AG04450 (cell line): ENCODE data around the gene GNG8. TPM values are rescaled to one million over a fixed set of nuclear protein-coding genes. Genes with fewer than 3 reads are reported as not detected.

Experiments used
- CTCF ChIA-PET: fragments of 300-600, 350-600 bp; formaldehyde crosslinking; extraction: SDS; loops from one replicate; lab custom pipeline; 2022; ENCODE audit warnings: antibody characterized with exemption, inconsistent platforms; lab: Charles Lee
- POLR2A ChIA-PET: fragments of 350-600 bp; formaldehyde crosslinking; extraction: SDS; loops from one replicate; lab custom pipeline; 2021; ENCODE audit warnings: antibody characterized with exemption, inconsistent platforms; lab: Yijun Ruan, JAX
- DNase-seq: peaks from one replicate; pipeline ENCODE4 v3.0.0-alpha.2; 2011; ENCODE audit warnings: low read depth, low spot score
- H3K27ac ChIP-seq: one replicate; pipeline ENCODE4 v1.5.1; 2012; ENCODE audit warnings: low read depth, low read length, control low read depth
- H3K27me3 ChIP-seq: one replicate; pipeline ENCODE4 v1.6.0; 2012; ENCODE audit warnings: low read length; ENCODE audit not compliant: control insufficient read depth, insufficient read depth
- H3K4me3 ChIP-seq: 2 replicates; pipeline ENCODE4 v1.5.1; 2011; ENCODE audit warnings: mild to moderate bottlenecking, low read depth, low read length, control low read depth
- H3K9me3 ChIP-seq: 2 replicates; pipeline ENCODE4 v1.5.1; 2012; ENCODE audit warnings: low read length; ENCODE audit not compliant: control insufficient read depth, insufficient read depth
- polyA minus RNA-seq: library from RNA; depleted of rRNA, polyadenylated mRNA; stranded (reverse); fragments of >200 nt; gene quantifications from 2 replicates; pipeline ENCODE4 v1.2.3, GENCODE V29; 2011; rRNA and poly(A)+ RNA removed
- polyA plus RNA-seq: library from polyadenylated mRNA; depleted of rRNA; stranded (reverse); fragments of >200 nt; gene quantifications from 2 replicates; pipeline ENCODE4 v1.2.3, GENCODE V29; 2011; rRNA removed
- TF ChIP-seq, protein P1 (sequence below): IDR thresholded peaks from 2 replicates; pipeline ENCODE4 v1.5.1; 2011; ENCODE audit warnings: low read depth, low read length, control low read depth, inconsistent platforms

The GNG8 gene
- not detected in 2 replicates for polyA plus RNA-seq
- not detected in 2 replicates for polyA minus RNA-seq

DNA sequence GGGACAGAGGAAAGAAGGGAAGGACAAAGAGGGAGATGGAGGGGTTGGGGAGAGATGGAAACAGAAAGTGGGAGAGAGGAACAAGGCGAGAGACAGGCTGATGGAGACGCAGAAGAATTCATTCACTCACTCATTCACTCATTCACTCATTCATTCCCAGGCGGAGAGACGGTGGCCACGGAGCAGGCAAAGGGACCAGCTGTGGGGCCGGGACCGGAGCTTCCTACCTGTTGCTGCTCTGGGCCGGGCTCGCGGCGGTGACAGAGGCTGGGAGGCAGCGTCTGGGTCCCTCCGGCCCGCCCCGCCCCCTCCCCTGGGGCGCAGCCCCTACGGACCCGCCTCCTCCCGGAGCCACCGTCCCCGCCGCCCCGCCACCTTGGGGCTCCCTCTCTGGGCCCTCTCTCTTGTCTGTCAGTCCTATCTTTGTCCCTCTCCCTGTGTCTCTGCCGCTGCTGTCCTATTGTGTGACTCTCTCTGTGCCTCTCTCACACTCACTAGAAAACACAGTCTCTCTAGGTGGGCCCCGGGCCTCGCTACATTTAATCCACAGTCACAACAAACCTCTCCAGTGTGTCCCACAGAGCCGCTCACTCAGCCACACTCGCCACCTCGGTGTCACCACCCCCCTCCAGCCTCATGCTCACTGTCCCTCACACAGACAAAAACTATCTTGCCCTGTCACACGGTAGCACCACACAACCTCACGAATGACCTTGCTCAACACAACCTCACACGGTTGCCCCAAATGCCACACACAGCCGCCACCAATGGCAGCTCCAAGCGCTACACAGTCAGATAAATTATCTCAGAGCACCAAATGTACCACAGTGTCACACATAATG, at the start of gene GNG8:
Gene GNG8 (minus strand): TSS at position 283 of the 842 bp plus-strand sequence. CDS start 1,520 bp downstream, outside the sequence.
- Histone ChIP-seq H3K27me3 (peaks cover 7% of the 10 kb centered on the region), H3K9me3 (peaks cover 4% of the 10 kb centered on the region; the same call in 1 of the 2 replicates), H3K4me3 (no peak within 1 kb of the TSS), H3K27ac (no peak within 1 kb of the TSS)
- no peak for DNase-seq
- TF ChIP-seq, protein P1, sequence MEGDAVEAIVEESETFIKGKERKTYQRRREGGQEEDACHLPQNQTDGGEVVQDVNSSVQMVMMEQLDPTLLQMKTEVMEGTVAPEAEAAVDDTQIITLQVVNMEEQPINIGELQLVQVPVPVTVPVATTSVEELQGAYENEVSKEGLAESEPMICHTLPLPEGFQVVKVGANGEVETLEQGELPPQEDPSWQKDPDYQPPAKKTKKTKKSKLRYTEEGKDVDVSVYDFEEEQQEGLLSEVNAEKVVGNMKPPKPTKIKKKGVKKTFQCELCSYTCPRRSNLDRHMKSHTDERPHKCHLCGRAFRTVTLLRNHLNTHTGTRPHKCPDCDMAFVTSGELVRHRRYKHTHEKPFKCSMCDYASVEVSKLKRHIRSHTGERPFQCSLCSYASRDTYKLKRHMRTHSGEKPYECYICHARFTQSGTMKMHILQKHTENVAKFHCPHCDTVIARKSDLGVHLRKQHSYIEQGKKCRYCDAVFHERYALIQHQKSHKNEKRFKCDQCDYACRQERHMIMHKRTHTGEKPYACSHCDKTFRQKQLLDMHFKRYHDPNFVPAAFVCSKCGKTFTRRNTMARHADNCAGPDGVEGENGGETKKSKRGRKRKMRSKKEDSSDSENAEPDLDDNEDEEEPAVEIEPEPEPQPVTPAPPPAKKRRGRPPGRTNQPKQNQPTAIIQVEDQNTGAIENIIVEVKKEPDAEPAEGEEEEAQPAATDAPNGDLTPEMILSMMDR: no peak
- ChIA-PET CTCF (interaction anchor here (0.7 to 2.2 kb wide), 2 partner anchors 26 to 236 kb away, joined by 3 to 12 read pairs; no protein-coding TSS in a partner anchor), POLR2A (interaction anchor here (0.7 kb wide), 1 partner anchor 10 kb away, joined by 9 read pairs; no protein-coding TSS in a partner anchor)

GRCh38 chr19:46685189-46685588, 49.2 kb upstream of the GNG8 start:
- H3K27me3 ChIP-seq: no peaks in the 10 kb centered on the region
- H3K4me3 ChIP-seq: no peak overlapping the region
- no peak for DNase-seq
- CTCF ChIA-PET: interaction anchor here (2.2 kb wide), 1 partner anchor 19 kb away, joined by 6 read pairs; no protein-coding TSS in a partner anchor
- no peak overlapping the region for H3K27ac ChIP-seq
- H3K9me3 ChIP-seq: no peaks in the 10 kb centered on the region
- TF ChIP-seq, protein P1: no peak
- POLR2A ChIA-PET: no interaction called here

GRCh38 chr19:46678110-46678732, 42.2 kb upstream of the GNG8 start:
- no peak overlapping the region for H3K4me3 ChIP-seq
- POLR2A ChIA-PET: no interaction called here
- CTCF ChIA-PET: interaction anchor here (1.7 kb wide), 1 partner anchor 16 kb away, joined by 7 read pairs; no protein-coding TSS in a partner anchor
- TF ChIP-seq, protein P1: no peak
- no peaks in the 10 kb centered on the region for H3K27me3 ChIP-seq
- no peaks in the 10 kb centered on the region for H3K9me3 ChIP-seq
- no peak overlapping the region for H3K27ac ChIP-seq
- DNase-seq: no peak

DNA sequence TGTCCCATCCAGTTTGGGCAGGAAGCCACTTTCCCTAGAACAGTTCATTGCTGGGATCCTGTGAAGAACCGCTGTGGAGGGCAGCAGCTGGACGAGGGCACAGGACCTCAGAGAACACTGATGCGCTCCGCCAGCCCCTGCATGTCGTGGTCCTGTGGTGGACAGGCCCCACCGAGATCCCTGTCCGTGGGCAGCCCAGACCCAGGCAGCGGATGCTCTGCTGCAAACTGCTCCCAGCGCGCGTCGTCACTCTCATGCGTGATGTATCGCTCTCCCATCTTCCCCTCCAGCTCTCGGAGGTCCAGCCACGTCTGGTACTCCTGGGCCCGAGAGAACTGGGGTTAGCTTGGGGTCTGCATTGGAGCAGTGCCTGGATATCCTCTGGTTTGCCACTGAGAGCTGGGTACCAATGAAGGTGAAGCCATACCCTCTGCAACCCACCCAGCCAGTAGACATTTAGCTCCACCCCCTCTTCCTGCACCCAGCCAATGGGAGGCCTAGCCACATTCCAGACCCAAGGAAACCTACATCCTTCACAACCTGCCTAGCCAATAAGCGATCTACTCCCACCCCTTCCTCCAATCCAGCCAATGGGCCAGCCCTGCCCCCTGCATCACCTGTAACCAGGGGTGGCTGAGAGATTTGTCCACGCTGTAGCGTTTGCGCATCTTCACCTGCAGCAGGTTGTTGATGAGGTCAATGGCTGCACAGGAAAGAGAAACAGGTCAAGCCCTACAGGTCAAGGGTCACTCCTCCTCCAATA, 38.6 kb upstream of the GNG8 start:
- Histone ChIP-seq H3K27me3 (no peaks in the 10 kb centered on the region), H3K4me3 (no peak overlapping the region), H3K27ac (no peak overlapping the region), H3K9me3 (no peaks in the 10 kb centered on the region)
- CTCF ChIA-PET: interaction anchor here (1.0 to 1.7 kb wide), 2 partner anchors 12 to 61 kb away, joined by 5 to 6 read pairs; no protein-coding TSS in a partner anchor
- POLR2A ChIA-PET: no interaction called here
- TF ChIP-seq, protein P1: no peak
- DNase-seq: no peak
